Superior temporal gyrus (tissue), 1 donor: ENCODE measurements around the gene RTP1.
"Not testable (repeated sequence)": the region's sequence is repeated elsewhere in the genome, so short reads cannot be mapped to it uniquely, and the experiment has no call there.

Source experiments
- DNase-seq: peaks from one replicate; pipeline ENCODE4 v3.0.0-alpha.2; 2016; ENCODE audit errors: extremely low spot score

RTP1 gene, protein sequence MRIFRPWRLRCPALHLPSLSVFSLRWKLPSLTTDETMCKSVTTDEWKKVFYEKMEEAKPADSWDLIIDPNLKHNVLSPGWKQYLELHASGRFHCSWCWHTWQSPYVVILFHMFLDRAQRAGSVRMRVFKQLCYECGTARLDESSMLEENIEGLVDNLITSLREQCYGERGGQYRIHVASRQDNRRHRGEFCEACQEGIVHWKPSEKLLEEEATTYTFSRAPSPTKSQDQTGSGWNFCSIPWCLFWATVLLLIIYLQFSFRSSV

DNA sequence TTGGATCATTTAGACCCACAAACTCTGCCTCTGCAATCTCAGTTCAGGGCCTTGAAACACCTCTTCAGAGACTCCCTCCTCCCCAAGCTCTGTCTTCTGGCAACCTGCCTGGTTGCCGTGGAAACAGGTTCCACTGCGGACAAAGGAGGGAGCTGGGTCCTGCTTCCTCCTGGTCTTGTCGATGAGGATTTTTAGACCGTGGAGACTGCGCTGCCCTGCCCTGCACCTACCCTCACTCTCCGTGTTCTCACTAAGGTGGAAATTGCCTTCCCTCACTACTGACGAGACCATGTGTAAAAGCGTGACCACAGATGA lies at the start of gene RTP1:
TSS of gene RTP1 (plus strand) at position 152 of the 315 bp plus-strand sequence. CDS start at position 182, 30 bp downstream.
- no peak for DNase-seq

DNA sequence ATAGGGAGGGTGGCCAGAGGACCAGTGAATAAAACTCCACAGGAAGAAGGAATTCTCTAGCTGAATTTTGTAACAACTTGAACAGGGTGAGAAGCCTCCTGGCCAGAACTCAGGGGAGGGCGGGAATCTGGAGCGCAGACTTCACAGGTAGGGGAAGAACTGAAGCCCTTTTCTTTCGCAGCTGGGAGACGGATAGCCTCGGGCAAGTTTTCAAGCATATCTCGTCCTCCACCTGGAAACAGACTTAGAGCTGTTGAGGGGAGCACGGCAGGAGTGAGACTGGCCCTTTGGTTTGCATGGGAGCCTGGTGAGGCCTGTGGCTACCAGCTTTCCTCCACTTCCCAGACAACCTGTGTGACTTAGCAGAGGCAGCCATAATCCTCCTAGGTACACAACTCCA lies 47.1 kb upstream of the RTP1 start:
- DNase-seq = no peak

DNA sequence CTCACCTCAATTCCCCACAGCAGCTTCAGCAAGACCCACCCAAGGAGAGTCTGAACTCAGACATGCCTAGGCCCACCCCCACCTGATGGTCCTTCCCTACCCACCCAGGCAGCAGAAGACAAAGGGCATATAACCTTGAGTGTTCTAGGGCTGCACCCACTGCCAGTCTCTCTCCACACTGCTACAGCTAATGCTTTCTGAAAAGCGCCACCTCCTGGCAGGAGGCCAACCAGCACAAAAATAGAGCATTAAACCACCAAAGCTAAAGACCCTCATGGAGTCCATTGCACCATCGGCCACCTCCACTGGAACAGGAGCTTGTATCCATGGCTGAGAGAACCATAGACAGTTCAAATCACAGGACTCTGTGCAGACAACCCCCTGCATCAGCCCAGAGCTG lies 46.7 kb upstream of the RTP1 start:
- no peak for DNase-seq

DNA sequence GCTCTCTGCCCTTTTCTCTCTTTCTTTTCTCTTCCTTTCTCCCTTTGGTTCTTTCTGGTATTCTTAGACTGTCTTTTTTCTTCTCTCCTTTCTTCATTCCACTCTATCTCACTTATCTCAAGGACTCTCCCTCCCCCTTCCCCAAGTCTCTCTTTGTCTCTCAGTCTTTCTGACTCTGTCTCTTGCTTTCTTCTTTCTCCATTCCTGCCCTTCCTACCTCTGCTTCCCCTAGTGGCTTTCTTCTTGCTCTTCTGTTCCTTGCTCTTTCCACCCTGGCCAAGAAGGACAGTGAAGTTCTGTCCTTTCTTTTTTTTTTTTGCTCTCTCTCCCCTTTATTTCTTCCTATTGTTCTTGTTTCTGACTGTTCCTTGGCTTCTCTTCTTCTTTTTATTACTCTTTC lies 35.7 kb upstream of the RTP1 start:
- DNase-seq = no peak

DNA sequence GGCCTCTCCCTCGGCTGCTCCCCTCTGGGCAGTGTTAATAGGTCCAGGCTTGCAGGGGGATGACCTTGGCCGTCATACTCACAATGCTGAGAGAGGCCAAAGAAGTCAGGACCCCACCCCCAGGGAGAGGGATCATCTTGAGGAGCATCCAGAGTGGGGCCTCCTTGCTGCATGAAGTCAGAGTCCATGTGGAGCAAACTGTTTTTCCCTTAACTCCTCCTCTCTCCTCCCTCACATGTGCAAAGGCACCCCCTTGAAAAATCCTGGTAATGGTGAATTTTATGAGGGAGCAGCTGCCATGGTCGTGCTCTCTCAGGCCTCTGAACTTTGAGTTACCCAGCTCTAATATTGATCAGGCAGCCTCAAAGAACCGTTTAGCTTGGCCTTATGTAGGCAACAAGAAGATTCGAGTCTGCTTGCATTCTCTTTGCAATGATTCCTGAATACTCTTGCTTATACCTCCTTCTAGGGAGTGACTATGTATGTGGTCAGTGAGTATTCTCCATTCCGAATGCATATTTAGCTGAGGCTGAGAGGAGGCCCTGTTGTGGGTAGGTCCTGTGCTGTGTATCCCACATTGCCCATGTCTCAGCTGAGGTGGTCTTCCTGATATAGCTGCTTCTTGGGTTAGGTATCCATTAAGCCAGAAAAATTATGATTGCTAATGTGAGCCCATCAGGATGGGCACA lies 34.9 kb upstream of the RTP1 start:
- DNase-seq = no peak

DNA sequence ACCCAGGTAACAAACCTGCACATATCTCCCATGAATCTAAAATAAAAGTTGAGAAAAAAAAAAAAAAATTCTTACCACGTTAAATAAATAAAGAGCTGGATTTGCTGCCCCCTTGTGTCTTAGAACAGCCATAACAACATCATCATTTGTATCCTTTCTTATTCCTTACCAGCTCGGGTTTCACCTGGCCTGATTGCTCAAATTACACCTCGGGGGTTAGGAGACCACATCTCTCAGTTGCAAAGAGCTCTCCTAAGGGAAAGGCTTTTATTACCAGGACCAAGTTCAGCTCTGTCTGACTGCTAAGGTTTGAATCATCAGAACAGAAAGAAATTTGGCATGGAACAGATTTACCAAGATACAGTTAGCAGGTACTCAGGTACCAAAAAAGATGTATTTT lies 32.1 kb upstream of the RTP1 start:
- DNase-seq = peak; percentile 84

DNA sequence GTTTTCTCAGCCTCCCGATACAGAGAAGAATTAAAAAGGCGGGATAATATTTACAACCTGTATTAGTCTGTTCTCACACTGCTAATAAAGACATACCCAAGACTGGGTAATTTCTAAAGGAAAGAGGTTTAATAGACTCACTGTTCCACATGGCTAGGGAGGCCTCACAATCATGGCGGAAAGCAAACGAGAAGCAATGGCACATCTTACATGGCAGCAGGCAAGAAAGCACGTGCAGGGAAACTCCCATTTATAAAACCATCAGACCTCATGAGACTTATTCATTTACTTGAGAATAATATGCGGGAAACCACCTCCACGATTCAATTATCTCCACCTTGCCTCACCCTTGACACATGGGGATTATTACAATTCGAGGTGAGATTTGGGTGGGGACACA lies 30.5 kb upstream of the RTP1 start:
- DNase-seq = no peak

DNA sequence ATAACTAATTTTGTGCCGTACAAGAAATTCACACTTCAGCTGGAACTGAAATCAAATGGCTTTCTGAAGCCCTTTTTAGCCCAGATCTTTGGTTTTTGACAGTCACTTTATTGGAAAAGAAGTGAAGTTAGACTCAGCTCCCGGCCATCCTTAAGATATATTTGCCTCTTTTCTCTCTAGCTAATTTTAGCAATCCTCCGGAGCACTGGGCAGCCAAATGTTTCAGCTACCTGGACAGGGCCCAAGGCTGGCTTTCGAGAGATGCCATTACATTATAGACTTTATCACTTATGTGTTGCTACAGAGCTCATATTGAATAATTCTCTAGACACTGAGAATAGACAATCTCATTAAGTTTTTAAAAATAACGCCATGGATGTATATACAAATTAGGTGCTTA lies 29.5 kb upstream of the RTP1 start:
- DNase-seq = peak; percentile 13

DNA sequence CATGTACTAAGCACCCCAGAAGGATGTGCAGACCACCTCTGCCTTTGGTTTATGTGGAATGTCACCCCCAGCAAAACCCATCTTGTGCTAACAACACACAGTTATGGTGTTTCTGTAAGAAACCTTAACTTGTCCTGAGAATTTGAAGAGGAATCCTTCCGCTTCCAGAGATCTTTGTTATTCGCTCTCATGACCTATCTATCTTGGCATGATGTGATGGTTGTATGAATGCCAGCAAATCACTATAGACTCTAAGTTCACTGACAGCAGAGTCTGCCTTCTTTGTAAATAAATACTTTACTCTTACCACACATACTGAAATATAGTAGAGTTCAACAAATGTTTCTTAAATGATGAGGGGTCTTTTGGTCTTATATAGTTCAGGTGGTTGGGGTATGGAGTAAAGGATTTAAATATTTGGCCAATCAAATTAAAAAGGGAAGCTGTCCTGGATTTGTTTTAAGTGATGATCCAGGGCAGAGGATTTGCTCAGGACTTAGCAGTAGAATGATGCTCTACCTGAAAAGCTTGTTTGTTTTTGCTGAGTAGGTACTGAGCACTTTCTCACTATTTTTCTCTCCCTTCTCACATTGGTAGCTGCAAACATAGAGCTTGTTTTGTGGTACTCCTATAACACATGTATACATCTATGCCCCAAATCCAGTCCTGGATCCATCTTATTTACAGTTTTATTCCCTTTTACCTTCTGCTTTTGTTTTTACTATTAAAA lies 27.9 kb upstream of the RTP1 start:
- DNase-seq = no peak

DNA sequence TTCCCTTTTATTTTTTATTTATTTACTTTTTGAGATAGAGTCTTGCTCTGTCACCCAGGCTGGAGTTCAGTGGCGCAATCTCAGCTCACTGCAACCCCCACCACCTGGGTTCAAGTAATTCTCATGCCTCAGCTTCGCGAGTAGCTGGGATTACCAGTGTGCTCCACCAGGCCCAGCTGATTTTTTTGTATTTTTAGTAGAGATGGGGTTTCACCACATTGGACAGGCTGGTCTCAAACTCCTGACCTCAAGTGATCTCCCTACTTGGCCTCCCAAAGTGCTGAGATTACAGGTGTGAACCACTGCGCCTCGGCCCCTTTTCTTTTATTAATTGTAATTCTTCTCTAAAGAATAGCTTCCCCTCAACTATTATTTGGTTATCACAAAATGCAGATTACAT lies 26.4 kb upstream of the RTP1 start:
- DNase-seq = not testable (repeated sequence)

DNA sequence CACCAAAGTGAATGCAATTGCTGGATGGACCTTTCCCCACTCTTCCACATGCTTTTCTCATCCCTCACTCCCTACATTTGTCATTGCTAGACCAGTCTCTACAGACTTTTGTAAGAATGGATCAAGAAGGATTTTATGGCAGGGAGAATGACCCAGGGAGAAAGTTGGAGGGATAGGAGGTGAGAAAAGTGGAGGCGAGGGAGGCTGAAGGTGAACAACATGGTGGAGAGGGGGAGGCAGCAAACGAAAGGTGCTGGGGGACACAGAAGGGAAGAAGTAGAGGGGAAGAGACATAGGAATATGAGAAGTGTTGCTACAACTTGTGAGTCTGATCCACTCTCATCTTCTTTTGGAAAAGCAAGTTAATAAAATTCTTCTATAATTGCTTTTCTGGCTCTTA lies 24.4 kb upstream of the RTP1 start:
- no peak for DNase-seq

DNA sequence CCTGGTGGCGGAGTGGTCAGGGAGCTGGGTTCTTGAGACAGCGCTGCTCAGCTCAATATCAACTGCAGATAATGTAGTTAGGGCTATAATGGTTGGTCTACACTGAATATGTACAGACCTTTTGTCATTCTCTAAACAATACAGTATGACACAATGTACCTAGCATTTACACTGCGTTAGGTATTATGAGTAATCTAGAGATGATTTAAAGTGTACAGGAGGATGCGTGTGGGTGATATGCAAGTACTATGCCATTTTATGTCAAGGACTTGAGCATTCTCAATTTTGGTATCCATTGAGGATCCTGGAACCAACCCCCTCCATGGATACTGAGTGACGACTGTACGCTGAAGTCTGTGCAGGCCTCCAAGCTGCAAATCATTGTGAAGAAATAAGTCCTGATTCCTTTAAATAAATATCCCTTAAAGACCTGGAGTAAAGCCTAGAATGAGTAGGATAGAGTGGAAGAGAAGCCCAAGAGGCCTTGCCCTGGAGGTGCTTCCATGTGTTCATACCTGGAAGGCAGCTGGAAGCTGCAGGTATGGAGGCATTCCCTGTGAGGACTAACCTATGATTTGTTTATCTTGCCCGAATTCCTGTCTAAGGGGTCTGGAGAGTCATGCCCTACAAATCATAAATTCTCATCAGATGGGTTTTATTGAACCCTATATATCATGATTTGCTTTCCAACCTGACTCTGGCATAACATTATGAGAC lies 15.7 kb upstream of the RTP1 start:
- DNase-seq = no peak

DNA sequence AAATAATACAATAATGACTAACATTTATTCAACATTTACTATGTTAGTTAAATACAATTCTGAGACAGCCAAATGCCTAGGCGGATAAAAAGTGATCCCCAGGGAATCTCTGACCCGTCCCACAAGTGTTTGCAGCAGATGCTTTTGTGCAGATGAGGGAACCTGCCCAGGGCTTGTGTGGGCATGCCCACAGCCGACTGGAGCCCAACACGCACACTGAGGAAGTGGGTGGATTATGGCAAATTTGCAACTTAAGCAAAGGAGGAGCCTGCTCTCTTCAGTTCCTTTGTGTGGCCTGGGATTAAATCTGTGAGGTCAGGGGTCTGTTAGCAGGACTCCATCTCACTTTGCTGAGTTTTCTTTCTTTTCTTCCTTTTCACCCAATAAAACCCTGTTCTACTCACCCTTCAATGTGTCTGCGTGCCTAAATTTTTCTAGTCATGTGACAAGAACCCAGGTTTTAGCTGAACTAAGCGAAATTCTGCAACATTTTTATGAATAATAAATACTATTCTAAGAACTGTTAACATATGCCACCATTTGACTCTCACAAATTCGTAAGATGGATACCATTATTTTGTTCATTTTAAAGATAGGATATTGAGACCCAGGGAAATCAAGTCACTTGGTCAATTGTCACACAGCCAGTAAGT lies 13.9 kb upstream of the RTP1 start:
- no peak for DNase-seq

DNA sequence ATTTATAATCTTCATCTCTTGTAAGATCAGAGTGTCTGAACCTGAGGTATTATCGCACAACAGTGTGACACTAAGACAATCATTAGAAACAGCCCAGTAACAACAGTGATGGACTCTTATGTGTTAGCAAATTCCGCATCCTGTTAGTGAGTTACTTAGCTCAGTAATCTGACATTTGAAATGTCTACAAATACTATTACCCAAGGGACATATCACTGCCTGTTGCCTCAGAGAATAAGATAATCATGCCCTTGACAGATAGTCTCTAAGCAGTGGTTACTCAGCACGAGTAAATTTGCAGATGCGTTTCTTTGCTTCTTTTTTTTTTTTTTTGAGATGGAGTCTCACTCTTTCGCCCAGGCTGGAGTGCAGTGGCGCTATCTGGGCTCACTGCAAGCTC lies 13.4 kb upstream of the RTP1 start:
- no peak for DNase-seq

DNA sequence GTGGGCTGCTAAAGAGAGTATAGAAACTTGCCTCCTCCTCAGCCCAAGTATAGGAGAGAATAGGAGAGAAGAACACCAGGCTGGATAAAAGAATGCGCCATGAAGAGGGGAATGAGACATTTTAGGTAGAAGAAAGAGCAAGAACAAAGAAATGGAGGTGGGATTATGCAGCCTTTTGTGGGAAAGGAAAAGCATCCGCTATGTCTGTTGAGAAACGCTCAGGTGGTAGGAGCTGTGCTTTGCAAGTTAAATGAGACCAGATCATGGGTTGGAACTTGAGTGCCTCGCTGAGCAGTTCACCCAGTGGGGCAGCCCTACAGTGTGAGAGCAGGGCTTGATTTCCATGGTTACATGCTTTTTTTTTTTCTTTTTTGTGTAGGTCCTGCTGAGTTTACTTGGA lies 11.5 kb upstream of the RTP1 start:
- DNase-seq = no peak

DNA sequence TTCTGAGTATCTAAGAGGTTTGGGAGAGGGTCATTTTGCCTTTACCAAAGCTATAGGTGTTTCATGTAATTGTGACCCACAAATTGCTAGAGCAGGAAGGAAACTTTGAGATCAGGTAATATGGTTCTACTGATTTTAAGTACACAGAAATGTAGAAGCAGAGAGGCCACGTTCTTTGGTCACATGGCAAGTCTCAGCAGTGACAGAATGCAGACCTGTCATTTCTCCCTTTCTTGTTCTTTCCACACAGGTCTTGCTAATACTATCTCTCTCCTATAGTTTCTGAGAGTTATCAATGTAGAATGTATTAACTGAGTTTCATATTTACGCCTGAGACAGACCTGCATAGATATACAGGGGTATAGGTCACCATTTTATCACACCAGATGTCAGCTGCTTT lies 10.9 kb upstream of the RTP1 start:
- DNase-seq = no peak

DNA sequence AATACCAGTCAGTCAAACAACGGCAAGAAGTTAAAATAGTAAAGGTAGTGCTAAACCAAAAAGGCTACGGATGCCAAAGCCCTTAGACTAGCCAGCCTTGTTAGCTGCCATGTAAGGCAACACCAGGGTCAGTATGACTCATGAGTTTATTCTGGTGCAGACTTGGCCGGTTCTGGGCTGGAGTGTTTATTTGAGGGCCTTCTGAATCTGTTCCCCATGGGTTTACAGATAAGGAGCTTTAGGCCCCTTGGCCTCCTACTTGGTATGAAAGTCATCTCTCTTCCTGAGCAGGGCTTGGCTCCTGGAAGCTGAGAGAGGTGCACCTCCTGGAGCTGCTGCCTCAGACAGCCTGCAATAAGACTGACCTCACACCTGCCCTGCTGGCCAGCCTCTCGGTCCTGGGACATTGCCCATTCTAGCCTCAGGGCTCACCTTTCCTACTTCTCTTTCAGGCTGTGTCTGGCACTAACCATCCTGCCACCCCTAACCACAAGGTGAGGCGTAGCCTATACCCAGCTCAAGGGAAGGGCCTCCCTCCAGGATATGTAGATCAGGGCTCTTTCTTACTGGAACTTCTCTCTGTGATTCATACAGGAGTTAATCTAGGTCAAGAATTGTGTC lies 10.4 kb upstream of the RTP1 start:
- no peak for DNase-seq

DNA sequence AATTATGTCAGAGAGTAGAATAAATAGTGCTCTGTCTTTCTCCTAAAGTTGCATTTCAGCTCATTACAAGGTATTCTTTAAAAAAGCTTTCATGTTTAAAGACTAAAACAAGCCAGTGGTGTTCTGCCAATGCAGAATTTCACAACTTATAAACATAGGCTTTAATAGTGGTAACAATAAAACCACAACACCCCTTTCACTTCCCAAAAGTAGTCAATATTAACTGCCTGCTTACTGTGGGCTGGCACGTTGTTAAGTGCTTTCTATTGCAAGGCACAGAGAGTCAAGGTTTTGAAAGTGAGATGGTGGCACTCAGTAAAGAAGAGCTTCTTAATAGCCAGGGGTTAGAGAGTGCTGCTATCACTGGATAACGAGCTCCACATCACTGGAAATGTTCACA lies 8.4 kb upstream of the RTP1 start:
- DNase-seq = no peak

DNA sequence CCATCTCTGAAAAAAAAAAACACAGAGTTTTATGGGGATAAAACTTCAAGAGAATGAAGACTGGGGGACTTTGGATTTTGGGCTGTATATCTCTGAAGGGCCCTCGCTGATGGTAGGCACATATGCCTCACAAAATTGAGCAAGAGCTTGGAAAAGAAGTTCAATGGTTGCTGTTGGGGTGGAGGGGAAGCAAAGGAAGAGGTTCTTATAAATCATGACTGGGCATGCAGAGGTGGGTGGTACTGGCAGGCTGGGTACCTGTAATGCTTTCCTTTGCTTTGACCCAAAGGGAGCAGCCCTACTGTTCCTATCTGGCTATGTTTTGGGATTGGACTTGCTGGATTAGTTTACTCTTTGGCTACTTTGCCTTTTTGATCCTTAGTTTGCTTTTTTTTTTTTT lies 6.0 kb upstream of the RTP1 start:
- DNase-seq = no peak

DNA sequence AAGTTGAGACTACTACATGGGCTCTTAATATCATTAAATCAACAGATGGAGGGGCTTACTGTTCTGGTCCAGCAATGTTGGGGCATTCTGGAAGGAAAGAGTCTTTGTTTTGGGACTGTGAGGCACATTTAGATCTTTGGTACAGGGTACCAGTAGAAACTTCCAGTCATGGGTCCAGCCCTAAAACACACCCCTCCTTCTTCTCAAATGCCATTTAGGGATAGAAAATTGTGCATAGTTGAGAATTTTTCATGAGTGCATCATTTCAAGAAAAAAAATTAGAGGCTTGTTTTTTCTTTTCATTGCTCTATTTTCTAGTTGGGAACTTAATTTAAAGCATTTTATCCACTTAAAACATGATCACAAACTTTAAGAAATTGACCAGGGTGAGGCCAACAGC lies 4.1 kb upstream of the RTP1 start:
- no peak for DNase-seq

DNA sequence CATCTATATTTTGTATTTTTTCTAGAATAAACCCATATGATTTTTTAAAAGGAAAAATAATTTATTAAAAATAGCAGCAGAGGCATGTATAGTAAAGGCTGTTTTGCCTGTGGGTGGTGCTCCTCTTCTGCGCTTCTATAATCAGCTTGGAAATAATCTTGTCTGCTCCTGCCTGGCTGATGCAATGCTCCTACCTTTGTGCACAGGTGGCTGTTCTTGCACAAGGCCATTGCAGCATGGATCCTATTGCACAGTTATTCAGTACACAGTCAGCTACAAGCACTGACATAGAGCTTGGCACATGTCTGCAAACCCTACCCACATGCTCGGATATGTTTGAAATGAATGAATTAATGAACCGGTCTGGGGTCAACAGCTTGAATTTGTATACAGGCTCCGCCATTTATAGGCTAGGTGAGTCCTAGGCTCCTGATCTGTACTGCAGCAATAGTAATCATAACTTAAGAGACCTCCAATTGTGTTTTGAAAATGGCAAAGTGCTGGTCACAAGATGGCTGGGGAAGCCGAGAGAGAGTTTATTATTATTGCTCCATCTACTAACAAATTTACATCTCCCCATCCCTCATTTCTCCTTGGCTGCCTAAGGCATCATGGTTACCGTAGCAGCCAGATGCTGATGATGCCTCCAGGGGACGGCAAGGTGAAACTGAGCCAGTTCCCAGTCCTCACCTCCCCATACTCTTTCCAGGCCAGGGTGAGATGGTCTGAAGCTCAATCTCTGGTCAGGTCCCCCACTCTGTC lies 532 bp upstream of the RTP1 start:
- DNase-seq = no peak
